ENCODE data around the gene SCRN1. TPM values are rescaled to one million over a fixed set of nuclear protein-coding genes. Genes with fewer than 3 reads are reported as not detected.

Gene SCRN1
- total and polyA plus RNA-seq, 2 of the 13 experiments (the other 11 are each of a cell fraction or from before 2014, with no cell fraction given) = 43.2 to 49.8 TPM

GRCh38 chr7:29989257-29989995, at the start of gene SCRN1 (continued):
- TF ChIP-seq MYPOP (CRISPR knock-in tag; IDR thresholded peaks at IDR 0.05) (no peak), HNF4G (IDR thresholded peaks at IDR 0.05; ENCODE audit: borderline replicate concordance, low read depth, low read length) (no peak), HNF4G (CRISPR knock-in tag; IDR thresholded peaks at IDR 0.05; ENCODE audit: borderline replicate concordance, low read depth) (no peak), HCFC1 (IDR thresholded peaks at IDR 0.05; ENCODE audit: low read depth, low read length) (no peak), ZBTB46 (CRISPR knock-in tag; IDR thresholded peaks at IDR 0.05; ENCODE audit: borderline replicate concordance) (no peak), GABPA (IDR thresholded peaks at IDR 0.05; ENCODE audit: low read depth, low read length) (no peak), GABPA (CRISPR knock-in tag; IDR thresholded peaks at IDR 0.05; ENCODE audit: low read depth) (no peak), FOXP4 (CRISPR knock-in tag; IDR thresholded peaks at IDR 0.05) (no peak), ZNF770 (CRISPR knock-in tag; IDR thresholded peaks at IDR 0.05) (no peak), ZNF790 (CRISPR knock-in tag; IDR thresholded peaks at IDR 0.05; ENCODE audit: borderline replicate concordance) (no peak; the same call in 1 of the 2 replicates), AHR (CRISPR knock-in tag; IDR thresholded peaks at IDR 0.05) (no peak; the same call in 1 of the 2 replicates), AHDC1 (CRISPR knock-in tag; IDR thresholded peaks at IDR 0.05; ENCODE audit: borderline replicate concordance) (no peak), KDM1A (CRISPR knock-in tag; IDR thresholded peaks at IDR 0.05) (no peak), ZFP36L2 (CRISPR knock-in tag; IDR thresholded peaks at IDR 0.05) (no peak), ONECUT2 (CRISPR knock-in tag; IDR thresholded peaks at IDR 0.05) (no peak), SP140L (CRISPR knock-in tag; IDR thresholded peaks at IDR 0.05; ENCODE audit: borderline replicate concordance) (no peak), CBX5 (CRISPR knock-in tag; IDR thresholded peaks at IDR 0.05; ENCODE audit: borderline replicate concordance) (no peak)

All from HepG2 (cell line).